Erythroblast (primary cell): ENCODE results near the gene SNX14.

Source experiments
- GATA1 ChIP-seq: IDR thresholded peaks from 2 replicates; pipeline ENCODE4 v1.6.1; 2011; ENCODE audit warnings: low read depth, mild to moderate bottlenecking, control low read depth, low read length, moderate library complexity
- POLR2A ChIP-seq: IDR thresholded peaks from 2 replicates; pipeline ENCODE4 v1.6.1; 2011; ENCODE audit warnings: mild to moderate bottlenecking, low read length

DNA sequence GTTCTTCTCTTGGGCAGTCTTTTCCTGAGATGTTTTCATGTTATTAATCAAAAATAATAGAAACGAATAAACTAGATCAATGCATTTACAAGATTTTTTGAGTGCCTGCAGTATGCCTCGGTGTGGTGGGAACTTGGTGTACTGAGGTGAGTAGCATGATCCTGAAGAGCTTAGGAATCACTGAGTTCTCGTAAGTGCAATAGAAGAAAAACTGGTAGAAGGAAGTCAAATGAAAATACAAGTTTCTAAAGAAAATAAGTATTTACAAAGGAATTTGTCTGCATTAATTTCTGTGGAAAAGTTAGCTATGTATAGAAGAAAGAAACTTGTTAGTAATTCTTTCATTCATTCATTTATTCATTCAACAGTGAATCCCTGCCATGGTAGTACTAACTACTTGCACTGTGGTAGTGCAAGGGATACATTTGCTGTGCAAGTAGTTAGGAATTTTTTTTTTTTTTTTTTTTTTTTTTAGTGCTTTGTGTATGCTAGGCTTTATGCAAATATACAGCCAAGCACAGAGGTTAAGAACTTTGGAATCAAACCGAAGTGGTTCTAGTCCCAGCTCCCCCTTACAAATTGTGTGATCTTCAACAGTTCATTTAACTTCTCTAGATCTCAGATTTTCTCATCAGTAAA lies 129.9 kb downstream of the SNX14 start:
- TF ChIP-seq POLR2A (no peak), GATA1 (no peak)
